Adipose tissue (tissue), 3 donors: ENCODE results near the gene ADAMTS9. TPM values are rescaled to one million over a fixed set of nuclear protein-coding genes. Genes with fewer than 3 reads are reported as not detected.

Experiments used
- H3K27ac ChIP-seq: one replicate; pipeline ENCODE4 v1.5.1; 2013; ENCODE audit warnings: low read depth, low read length
- WGBS, 3 donors: extraction: QIAGEN DNeasy Blood & Tissue Kit; methylation state at CpG; one replicate each; pipeline ENCODE4 v1.1.7; 2013; 5-methylcytosine and 5-hydroxymethylcytosine counted together
- polyA plus RNA-seq, 3 donors: library from polyadenylated mRNA; stranded (reverse); fragments of 200-250 nt; gene quantifications; one replicate each; pipeline ENCODE4 v1.2.3, GENCODE V29; 2013
- donor health status: healthy with polysubstance abuse.
- donor health status: Bipolar disorder and iron deficiency.
- donor health status: healthy.

The ADAMTS9 gene
- polyA plus RNA-seq, 3 donors, result 8.3 to 116 (median 22.7) TPM

DNA sequence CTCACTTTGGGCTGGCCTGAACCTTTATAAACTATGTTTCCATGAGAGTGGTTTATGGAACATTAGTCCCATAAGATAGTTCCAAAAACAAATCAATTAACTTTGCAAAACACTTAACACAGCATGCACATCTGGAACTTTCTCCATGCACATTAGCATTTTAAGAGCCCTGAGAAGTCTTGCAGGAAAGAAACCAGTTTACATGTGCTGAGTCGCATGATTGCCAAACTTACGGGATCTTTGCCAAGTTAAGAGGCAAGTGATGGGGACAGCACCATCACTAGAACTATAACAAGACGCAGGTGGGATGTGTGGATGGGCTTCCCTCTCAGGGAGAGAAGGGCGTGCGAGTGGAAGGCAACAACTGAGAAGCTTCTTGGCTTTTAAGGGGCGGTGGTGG is 20.7 kb downstream of the ADAMTS9 start:
- no peak overlapping the region for H3K27ac ChIP-seq
- WGBS, 3 donors, result 75 to 79% (median 77%) methylated on average over 6 of the region's 6 CpGs

DNA sequence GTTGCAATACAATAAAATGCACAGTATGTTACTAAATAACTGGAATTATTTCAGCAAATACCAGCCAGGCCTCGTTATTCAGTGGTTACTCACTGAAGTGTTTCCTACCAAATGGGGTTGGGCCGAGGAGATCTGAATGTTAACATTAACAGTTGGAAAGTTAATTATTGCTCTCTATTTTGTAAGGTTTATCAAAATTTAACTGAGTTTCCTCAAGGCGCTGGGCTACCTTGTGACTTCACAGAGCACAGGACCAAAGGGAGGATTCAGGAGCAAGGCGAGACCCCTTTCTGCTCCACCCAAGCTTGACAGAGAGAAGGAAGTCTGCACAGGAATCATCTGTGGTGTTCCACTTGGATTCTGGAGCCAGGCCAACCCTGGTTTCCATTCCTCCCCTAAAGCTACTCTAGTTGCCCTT is 21.6 kb downstream of the ADAMTS9 start:
- 55 to 63% (median 59%) methylated on average over 4 of the region's 4 CpGs for WGBS, 3 donors
- no peak overlapping the region for H3K27ac ChIP-seq

DNA sequence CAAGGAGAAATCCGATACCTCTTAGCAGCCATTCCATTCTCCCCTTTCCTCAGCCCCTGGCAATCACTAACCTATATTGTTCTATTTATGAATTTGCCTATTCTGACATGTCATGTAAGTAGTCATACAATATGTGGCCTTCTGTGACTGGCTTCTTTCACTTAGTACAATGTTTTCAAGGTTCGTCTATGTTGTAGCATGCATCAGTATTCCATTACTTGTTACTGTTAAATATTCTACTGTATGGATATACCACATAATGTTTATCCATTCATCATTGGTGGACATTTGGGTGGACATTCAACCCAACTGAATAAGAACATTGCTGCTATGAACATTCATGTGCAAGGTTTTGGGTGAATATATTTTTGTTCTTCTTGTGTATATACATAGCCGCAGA is 23.4 kb downstream of the ADAMTS9 start:
- WGBS, 3 donors, result 92 to 97% (median 95%) methylated on average over 3 of the region's 3 CpGs
- H3K27ac ChIP-seq, result no peak overlapping the region

DNA sequence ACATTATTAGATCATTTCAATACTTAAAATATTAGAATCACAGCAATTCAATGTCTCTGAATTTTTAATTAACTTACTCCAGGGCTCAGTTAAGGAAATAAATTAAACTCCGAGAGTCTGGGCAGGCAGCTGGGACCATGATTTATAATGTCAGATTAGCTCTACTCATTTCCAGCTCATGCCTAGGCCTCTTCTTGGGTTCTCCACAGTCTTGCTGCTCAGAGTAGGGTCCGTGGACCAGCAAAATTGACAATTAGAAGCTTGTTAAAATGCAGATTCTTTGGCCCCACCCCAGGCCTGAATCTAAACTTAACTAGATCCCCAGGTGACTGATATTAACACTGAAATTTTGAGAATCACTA is 28.2 kb downstream of the ADAMTS9 start:
- H3K27ac ChIP-seq, result no peak overlapping the region
- WGBS, 3 donors, result 75 to 86% (median 83%) methylated on average over 2 of the region's 2 CpGs

DNA sequence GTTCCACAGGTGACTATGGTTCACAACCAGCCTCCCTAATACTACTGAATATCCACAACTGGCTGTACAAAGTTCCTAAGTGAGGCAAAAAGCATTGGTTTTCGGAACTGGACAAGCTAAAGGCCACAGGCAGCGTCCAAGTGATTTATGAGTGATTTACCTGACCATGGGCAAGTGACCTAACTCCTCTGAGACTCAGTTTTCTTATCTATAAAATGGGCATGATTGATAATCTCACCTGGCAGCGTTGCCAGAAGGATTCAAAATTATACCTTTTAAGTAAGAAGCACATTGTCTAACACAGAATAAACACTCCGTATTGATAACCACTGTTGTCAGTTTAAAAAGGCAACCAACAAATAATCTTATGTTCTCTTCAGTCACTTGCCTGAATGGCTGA is 29.8 kb downstream of the ADAMTS9 start:
- WGBS, 3 donors, result 74 to 90% (median 75%) methylated on average over 4 of the region's 4 CpGs
- no peak overlapping the region for H3K27ac ChIP-seq

DNA sequence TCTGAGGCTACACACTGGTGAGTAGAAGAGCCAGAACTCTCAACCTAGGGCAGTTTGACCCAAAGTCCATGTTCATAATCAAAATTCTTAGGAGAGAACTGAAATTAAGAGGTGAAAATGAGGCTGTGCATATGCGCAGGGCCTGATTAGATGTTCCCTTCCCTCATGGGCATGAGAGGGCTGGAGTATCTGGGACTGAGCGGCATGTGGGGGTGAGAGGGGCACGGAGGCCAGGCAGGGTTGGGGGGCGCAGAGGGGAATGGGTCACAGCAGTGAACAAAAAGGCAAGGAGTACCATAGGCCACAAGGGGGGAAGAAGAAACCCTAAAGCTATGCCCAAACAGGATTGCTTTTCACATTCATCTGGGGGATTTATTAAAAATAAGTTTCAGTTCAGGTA is 31.3 kb downstream of the ADAMTS9 start:
- WGBS, 3 donors, result 93 to 98% (median 98%) methylated on average over 4 of the region's 4 CpGs

DNA sequence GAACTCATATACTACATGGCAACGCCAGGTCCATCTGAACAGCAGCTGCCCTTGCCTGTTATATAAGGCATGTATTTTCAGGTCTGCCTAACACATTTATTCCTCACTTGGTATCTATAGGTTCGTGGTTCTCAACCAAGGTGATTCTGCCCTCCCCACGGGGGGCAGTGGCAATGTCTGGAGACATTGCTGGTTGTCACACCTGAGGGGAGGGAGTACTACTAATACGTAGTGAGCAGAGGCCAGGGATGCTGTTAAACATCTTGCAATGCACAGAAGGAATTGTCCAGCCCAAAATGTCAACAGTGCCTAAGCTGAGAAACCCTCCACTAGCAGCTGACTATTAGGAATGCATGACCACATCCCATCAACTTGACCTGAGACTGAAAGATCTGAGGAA is 32.6 kb downstream of the ADAMTS9 start:
- no peak overlapping the region for H3K27ac ChIP-seq
- 78 to 90% (median 86%) methylated on average over 4 of the region's 4 CpGs for WGBS, 3 donors

More for the DNA sequence above, 31.3 kb downstream of the ADAMTS9 start:
- H3K27ac ChIP-seq, result no peak overlapping the region

DNA sequence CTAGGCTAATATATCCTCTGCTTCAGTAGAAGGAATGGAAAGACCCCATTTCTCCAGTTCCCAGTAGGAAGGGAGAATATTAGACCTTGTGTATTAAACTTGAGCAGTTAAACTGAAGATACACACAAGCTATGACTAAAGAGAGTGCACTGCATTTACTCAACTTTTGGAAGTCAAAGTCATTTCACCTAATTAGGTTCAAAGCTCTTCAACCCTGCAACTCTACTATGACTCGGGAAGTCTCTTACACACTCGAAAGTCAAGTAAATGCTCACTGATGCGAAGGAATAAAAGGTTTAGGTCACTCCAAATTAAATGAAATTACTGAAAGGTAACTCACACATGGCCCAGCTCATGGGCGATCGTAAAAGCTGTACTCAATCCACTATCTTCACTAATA is 33.8 kb downstream of the ADAMTS9 start:
- H3K27ac ChIP-seq, result no peak overlapping the region

DNA sequence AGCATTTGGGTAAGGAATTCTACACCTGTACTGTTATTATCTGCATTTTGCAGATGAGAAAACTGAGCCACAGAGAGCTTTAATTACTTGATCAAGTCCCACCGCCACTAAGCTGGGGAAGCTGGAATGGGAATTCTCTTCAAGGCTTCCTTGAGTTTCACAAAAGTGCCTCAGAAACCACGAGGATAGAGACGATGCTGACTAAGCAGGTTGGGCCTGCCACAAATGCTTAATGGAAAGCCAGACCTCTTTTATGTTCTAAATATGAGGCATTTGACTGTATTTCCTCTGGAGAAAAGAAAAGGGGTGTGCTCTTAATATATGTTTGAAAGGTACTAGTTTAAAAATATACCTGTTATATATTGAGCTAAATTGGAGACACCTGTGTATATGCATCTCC is 34.7 kb downstream of the ADAMTS9 start:
- 76 to 80% (median 78%) methylated on average over 3 of the region's 3 CpGs for WGBS, 3 donors
- no peak overlapping the region for H3K27ac ChIP-seq

More for the DNA sequence above, 33.8 kb downstream of the ADAMTS9 start:
- WGBS, 3 donors, result 94 to 95% (median 95%) methylated on average over 5 of the region's 5 CpGs

DNA sequence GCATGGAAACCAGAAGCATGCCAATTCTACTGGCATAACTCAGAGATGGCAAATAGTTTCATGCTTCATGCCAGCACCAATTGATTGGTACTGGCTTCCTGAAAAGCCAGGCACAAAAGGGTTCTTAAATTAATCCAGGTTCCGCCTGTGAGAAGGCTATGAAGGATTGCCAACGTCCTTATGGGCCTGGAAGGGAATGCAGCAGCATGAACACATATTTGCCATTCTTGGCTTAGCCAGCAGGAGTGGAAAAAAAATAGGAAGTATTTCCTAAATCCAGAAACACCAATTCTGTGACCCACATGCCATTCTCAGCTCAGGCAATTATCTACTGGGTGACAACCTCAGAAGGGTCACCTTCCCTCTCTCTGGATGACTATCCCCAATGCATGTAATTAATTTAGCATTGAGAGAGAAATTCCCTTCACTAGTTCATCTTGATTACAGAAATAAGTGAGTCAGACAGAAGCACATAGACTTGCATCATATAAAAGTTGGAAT is 36.0 kb downstream of the ADAMTS9 start:
- WGBS, 3 donors, result 41 to 57% (median 52%) methylated on average over 2 of the region's 2 CpGs
- no peak overlapping the region for H3K27ac ChIP-seq

DNA sequence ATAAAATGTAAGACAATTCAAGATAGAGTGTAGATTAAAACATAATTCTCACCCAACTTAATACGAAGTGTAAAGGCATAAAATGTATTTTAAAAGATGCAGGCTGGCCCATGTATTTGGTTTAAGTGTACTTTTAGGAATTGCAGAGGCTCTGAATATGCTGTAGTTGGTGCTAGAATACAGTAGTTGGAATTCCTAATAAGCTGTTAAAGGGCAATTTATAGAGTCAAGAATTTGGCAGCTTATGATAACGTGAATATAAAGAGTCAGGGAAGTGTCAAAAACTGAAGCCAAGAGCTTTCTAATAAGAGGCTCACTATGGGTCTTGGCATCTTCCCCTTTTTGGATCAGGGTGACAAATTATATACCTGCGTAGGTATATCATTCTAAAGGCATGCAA is 36.5 kb downstream of the ADAMTS9 start:
- WGBS, 3 donors, result 69 to 77% (median 75%) methylated on average over 3 of the region's 3 CpGs
- no peak overlapping the region for H3K27ac ChIP-seq

DNA sequence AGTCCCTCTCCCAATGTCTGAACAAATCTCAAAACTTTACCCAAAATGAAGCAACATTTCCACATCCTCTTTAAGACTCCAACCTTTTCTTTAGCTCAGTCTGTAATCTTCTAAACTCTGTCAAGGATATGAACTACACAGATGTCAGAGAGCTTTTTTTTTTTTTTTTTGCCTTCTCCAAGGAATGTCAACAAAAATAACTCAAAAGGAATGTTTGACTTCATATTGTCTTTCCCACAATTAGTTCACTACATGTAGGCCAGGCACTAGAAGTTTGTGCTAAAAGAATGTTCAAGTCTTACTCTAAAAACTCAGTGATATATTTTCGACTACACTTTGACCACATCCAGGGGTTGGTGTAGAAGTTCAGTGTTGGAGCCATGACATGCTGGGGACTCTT is 37.1 kb downstream of the ADAMTS9 start:
- WGBS, 3 donors, result 72 to 85% (median 81%) methylated on average over 1 of the region's 1 CpG
- H3K27ac ChIP-seq, result no peak overlapping the region

DNA sequence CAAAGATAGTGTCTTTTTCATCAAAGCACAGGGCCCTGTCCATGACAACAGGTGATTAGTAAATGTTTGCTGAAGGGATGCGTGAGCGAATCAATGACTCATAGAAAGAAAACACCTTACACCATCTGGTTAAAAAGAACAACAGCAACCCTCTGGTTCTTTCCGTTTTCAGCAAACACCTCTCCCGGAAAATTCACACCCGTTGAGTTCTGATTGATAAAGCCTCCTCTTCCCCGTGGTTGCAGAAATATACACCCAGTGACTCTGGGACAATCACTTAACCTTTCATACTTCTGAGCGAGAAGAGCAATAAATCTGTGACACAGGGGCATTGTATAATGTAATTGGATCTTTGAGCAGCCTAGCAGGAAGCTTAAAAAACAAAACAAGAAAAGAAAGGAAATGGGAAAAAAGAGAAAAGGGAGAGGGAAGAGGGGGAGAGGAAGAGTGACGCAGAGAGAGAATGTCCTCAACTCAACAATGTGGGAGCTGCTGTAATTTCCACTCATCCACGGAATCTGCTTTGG is 37.6 kb downstream of the ADAMTS9 start:
- 61 to 73% (median 63%) methylated on average over 9 of the region's 9 CpGs for WGBS, 3 donors

DNA sequence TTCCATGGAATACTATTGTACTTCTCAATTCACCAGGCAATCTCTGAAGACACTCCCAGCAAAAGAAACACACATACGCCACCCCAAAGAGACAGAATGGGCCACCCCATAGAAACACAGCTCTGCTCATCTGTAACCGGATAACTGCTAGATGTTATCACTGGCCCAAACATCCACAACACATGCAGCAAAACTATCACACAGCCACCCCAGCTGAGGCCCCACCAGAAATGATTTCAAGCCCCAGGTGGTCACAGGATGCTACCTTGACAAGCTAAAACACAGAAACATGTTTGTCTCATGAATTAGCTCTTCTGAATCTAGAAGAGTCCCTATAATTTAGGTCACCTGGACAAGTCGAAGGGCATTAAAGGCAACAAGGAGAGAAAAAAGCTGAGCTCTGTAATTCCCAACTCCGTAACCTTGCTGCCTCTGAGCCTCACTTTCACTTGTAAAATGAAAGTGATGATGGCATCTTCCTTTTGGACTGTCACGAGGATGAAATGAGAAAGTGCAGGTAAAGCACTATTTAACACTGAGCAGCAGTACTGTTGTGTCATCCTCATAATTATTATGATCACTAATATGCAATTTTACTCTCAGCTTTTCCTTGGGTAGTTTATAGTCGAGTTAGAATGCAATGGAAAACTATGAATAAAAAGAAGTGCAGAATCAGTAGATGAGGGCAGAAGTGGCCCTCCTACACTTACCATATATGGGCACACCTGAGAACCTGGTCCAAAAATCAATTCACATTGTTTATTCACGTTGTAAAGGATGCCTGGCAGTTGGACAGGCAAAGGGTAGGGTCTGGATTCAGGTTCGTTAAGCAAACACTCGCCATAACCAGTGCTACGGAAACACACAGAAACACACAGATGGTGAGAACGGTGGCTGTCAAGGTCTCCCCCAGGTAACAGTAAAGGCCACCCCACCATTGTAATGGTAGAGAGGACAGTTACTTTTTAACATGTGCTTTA is 38.6 kb downstream of the ADAMTS9 start:
- H3K27ac ChIP-seq, result no peak overlapping the region
- WGBS, 3 donors, result 66 to 79% (median 78%) methylated on average over 11 of the region's 11 CpGs

More for the DNA sequence above, 37.6 kb downstream of the ADAMTS9 start:
- no peak overlapping the region for H3K27ac ChIP-seq

DNA sequence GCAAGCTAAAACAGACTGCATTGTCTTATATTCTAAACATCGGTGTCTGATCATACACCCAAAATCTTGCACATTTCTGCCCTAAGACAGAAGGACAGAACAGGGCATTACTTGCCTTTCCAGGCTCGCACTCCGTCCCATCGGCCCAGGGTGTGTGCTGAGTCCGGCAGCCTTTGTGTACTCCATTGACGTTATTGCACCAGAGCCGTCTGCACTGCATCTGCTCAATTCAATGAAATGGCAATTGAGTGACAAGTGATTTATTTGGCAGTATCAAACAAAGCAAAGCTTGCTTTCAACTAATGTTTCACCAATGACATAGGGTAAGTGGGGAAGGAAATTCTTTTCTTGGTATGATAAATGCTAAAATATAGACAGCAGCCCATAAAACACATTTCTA is 40.0 kb downstream of the ADAMTS9 start:
- 88 to 94% (median 92%) methylated on average over 7 of the region's 7 CpGs for WGBS, 3 donors
- no peak overlapping the region for H3K27ac ChIP-seq

DNA sequence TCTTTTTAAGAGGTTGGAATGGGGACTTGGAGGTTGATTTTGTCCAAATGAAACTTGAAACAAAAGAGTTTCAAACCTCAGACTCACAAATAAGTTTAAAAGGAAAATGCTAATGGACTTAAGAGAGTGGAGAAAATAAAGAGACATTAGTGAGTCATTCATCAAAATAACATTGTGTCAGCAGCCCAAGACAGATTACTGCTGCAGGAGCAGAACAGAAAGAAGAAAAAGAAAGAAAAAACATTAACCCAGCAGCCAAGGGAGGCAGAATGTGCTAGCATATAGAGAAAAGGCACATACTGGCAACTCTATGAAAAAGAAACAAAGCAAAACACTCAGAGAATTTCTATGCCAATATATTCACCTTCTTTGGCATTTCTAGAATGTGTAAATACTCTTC is 42.6 kb downstream of the ADAMTS9 start:
- H3K27ac ChIP-seq, result no peak overlapping the region

DNA sequence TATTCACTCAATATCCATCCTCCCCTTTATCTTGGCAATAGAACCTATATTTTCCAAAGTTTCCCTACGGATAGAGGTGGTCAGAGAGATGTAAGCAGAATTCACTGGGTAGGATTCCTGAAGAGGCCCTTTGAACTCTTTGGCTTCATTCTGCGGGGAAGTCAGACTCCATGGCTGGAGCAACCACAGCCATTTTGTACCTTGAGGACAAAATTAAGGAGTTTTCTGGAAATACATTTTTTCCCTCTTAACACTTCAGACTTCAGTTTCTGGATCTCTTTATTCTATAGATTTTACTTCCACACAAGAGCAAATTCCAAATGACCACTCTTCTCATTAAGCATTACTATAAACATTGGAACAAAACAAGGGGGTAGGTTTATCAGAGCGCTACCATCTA is 43.3 kb downstream of the ADAMTS9 start:
- WGBS, 3 donors, result 95 to 97% (median 96%) methylated on average over 3 of the region's 3 CpGs
- no peak overlapping the region for H3K27ac ChIP-seq

DNA sequence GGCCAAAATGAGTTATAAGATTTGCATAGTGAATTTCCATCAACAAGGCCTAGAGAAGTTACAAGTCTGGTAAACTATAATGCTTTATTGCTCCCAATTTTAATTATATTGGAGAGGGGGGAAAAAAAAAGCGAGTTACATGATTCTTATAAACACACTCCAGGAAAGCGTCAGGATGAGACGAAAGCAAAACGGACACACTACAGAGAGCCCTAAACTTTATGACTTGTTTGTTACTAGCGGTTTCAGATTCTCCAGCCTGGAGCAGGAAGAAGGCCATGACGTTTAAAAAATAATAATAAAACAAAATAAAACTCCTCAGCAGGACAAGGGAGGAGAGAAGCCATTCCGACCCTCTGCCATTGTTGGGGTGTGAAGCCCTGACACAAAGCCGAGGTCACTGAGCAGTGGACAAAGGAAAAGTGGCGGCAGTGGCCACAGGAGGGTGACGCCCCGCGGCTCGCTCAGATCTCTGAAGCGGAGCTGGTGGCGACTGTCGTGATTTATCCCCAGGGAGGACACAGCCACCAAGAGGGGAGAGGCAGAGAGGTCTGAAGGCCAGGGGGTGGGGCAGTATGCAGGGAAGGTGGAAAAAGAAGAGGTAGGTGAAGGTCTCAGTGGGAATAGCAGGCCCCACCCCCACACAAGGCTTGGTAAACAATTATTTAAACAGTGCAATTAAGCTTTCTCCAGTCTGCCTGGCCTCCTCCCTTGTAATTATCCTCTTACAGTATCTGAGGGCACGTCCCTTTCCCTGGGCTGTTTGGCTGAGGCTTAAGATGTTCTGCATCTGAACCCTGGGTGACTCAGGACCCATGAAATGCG is 45.3 kb downstream of the ADAMTS9 start:
- no peak overlapping the region for H3K27ac ChIP-seq
- WGBS, 3 donors, result 88 to 91% (median 91%) methylated on average over 18 of the region's 18 CpGs

DNA sequence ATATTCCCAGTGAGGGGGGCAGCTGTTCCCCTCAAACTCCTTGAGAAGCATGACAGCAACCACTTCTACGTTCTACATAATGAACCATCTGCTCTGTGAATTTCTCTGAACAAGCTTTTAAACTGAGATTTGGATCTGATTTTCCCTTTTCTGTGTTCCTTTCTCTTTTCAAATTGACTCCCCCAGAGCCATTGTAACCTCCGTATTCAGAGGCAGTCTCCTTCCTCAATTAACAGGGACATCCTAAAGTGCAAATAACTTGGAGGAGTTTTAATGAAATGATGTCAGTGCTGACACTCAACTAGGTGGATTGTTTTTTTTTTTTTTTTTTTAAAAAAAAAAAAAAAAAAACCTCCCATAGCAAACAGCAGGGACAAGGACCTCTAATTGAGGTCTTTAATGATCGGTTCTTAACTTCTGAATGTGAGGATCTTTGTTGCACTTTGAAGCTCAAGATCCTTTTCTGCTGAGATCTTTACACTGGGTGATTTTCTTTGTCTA is 48.8 kb downstream of the ADAMTS9 start:
- H3K27ac ChIP-seq, result no peak overlapping the region
- 67 to 79% (median 77%) methylated on average over 3 of the region's 3 CpGs for WGBS, 3 donors
